H1 (cell line): ENCODE data around the gene OR6K6.

Experiments
- ASH2L ChIP-seq: fragments of 200-600, 300-600 bp; sonication (generic); IDR thresholded peaks from one replicate; pipeline ENCODE4 v1.7.1; 2017; ENCODE audit warnings: low read length
- ATF3 ChIP-seq: IDR thresholded peaks from 2 replicates; pipeline ENCODE4 v1.6.1; 2011; ENCODE audit warnings: low read depth, mild to moderate bottlenecking, low read length; ENCODE audit not compliant: insufficient read depth
- CBX5 ChIP-seq: fragments of 300-800, 300-1000 bp; sonication (generic); IDR thresholded peaks from 2 replicates; pipeline ENCODE4 v1.7.1; 2016; ENCODE audit warnings: antibody characterized with exemption, low read length, low read depth
- CHD2 ChIP-seq: IDR thresholded peaks from 2 replicates; pipeline ENCODE4 v1.6.1; 2012; ENCODE audit warnings: low read length, improper control_type of control experiment
- CTCF ChIP-seq, 3 experiments: IDR thresholded peaks; 1 replicate in 2 of 3; 2 replicates in 1 of 3; pipeline versions ENCODE4 v1.5.1 to v1.6.1; 2011; ENCODE audit warnings: low read length in 3 of 3, mild to moderate bottlenecking in 3 of 3, inconsistent platforms in 2 of 3, low read depth in 1 of 3, moderate library complexity in 1 of 3; ENCODE audit not compliant: insufficient read depth in 1 of 3; ENCODE audit errors: control extremely low read depth in 1 of 3
- EZH2 ChIP-seq: fragments of 200-600 bp; sonication (generic); IDR thresholded peaks from 2 replicates; pipeline ENCODE4 v1.7.1; 2012; ENCODE audit warnings: low read depth, mild to moderate bottlenecking, moderate library complexity, low read length, inconsistent platforms; ENCODE audit not compliant: severe bottlenecking
- JUN ChIP-seq: IDR thresholded peaks from 2 replicates; pipeline ENCODE4 v1.6.1; 2011; ENCODE audit warnings: low read depth, mild to moderate bottlenecking, improper control_type of control experiment, low read length
- POLR2A ChIP-seq, 2 experiments: IDR thresholded peaks; 1 replicate in 1 of 2; 2 replicates in 1 of 2; pipeline ENCODE4 v1.6.1; 2011; ENCODE audit warnings: low read depth in 2 of 2, low read length in 2 of 2, mild to moderate bottlenecking in 2 of 2; ENCODE audit errors: control extremely low read depth in 1 of 2
- SIN3A ChIP-seq, 2 experiments: IDR thresholded peaks in 1 of 2; conservative IDR thresholded peaks in 1 of 2; 2 replicates each; pipeline ENCODE4 v1.6.1; 2011 to 2012; ENCODE audit warnings: low read length in 2 of 2, improper control_type of control experiment in 1 of 2, low read depth in 1 of 2, mild to moderate bottlenecking in 1 of 2
- TAF1 ChIP-seq: IDR thresholded peaks from 2 replicates; pipeline ENCODE4 v1.6.1; 2011; ENCODE audit warnings: mild to moderate bottlenecking, low read depth, low read length
- USF2 ChIP-seq: IDR thresholded peaks from 2 replicates; pipeline ENCODE4 v1.6.1; 2011; ENCODE audit warnings: low read length, improper control_type of control experiment
- YY1 ChIP-seq: IDR thresholded peaks from 2 replicates; pipeline ENCODE4 v1.6.1; 2011; ENCODE audit warnings: low read depth, mild to moderate bottlenecking, low read length

- no peak for TF ChIP-seq CTCF (IDR thresholded peaks at IDR 0.05; ENCODE audit: control extremely low read depth in 1 of 3, insufficient read depth in 1 of 3, low read depth in 1 of 3, low read length in 3 of 3)
- TF ChIP-seq POLR2A (IDR thresholded peaks at IDR 0.05; ENCODE audit: control extremely low read depth in 1 of 2, low read depth in 2 of 2, low read length in 2 of 2) = no peak
- TF ChIP-seq YY1 = no peak
- no peak for TF ChIP-seq USF2
- TF ChIP-seq JUN = no peak
- TF ChIP-seq CBX5 = no peak
- no peak for TF ChIP-seq SIN3A (conservative IDR thresholded peaks at IDR 0.05 in 1 of 2, IDR thresholded peaks at IDR 0.05 in 1 of 2; ENCODE audit: low read depth in 1 of 2, low read length in 2 of 2)
- no peak for TF ChIP-seq ATF3
- TF ChIP-seq CHD2 = no peak
- TF ChIP-seq ASH2L = no peak
- no peak for TF ChIP-seq EZH2
- TF ChIP-seq TAF1 = no peak
Measured at GRCh38 chr1:158706096-158706495, 48.4 kb upstream of the OR6K6 start.
